Fibroblast of the aortic adventitia (primary cell): ENCODE measurements around the gene KDM1B. TPM values are rescaled to one million over a fixed set of nuclear protein-coding genes. Genes with fewer than 3 reads are reported as not detected.

Experiments
- DNase-seq: peaks from one replicate; pipeline ENCODE4 v3.0.0-alpha.2; 2010; ENCODE audit warnings: low read depth
- H3K4me3 ChIP-seq: 2 replicates; pipeline ENCODE4 v1.5.1; 2011; ENCODE audit warnings: low read depth, mild to moderate bottlenecking, control low read depth, low read length, moderate library complexity
- CTCF ChIP-seq: IDR thresholded peaks from 2 replicates; pipeline ENCODE4 v1.5.1; 2011; ENCODE audit warnings: mild to moderate bottlenecking, low read length, control low read depth, inconsistent platforms; ENCODE audit not compliant: insufficient read depth
- total RNA-seq: library from RNA; depleted of rRNA; stranded (reverse); fragments of >200 nt; gene quantifications from 2 replicates; pipeline ENCODE4 v1.2.3, GENCODE V29; 2012; ENCODE audit warnings: low replicate concordance

The KDM1B gene
- total RNA-seq, 1 donor: 25.4 TPM

GRCh38 chr6:18246205-18246604 lies 91.0 kb downstream of the KDM1B start:
- DNase-seq: no peak
- no peak for TF ChIP-seq CTCF
- H3K4me3 ChIP-seq: no peak overlapping the region

GRCh38 chr6:18247002-18247401 lies 91.8 kb downstream of the KDM1B start:
- no peak overlapping the region for H3K4me3 ChIP-seq
- TF ChIP-seq CTCF: no peak
- DNase-seq: no peak

GRCh38 chr6:18248698-18249097 lies 93.5 kb downstream of the KDM1B start:
- TF ChIP-seq CTCF: no peak
- H3K4me3 ChIP-seq: no peak overlapping the region
- DNase-seq: no peak

GRCh38 chr6:18249271-18249670 lies 94.0 kb downstream of the KDM1B start:
- DNase-seq: no peak
- TF ChIP-seq CTCF: no peak
- no peak overlapping the region for H3K4me3 ChIP-seq

GRCh38 chr6:18253635-18254034 lies 98.4 kb downstream of the KDM1B start:
- TF ChIP-seq CTCF: no peak
- no peak overlapping the region for H3K4me3 ChIP-seq
- DNase-seq: no peak

GRCh38 chr6:18254793-18255192 lies 99.6 kb downstream of the KDM1B start:
- DNase-seq: no peak
- H3K4me3 ChIP-seq: no peak overlapping the region
- TF ChIP-seq CTCF: no peak

GRCh38 chr6:18259675-18260447 lies 104.6 kb downstream of the KDM1B start:
- no peak for TF ChIP-seq CTCF
- DNase-seq: peak; percentile 14
- H3K4me3 ChIP-seq: no peak overlapping the region
